Measurements from ENCODE around the gene FAM47B.

Gene FAM47B

GRCh38 chrX:34942496-34942895, at the start of gene FAM47B:
Gene FAM47B (plus strand): TSS chrX:34942796. CDS start chrX:34942832, 36 bp downstream.
- DNase-seq (ENCODE audit: low read depth in 2 of 2): no peak

GRCh38 chrX:34893741-34894140, 48.9 kb upstream of the FAM47B start:
- no peak for DNase-seq (ENCODE audit: low read depth in 2 of 2)

- DNase-seq (ENCODE audit: low read depth in 2 of 2): no peak
Measured at GRCh38 chrX:34900691-34901090, 41.9 kb upstream of the FAM47B start.

GRCh38 chrX:34901761-34902160, 40.8 kb upstream of the FAM47B start:
- DNase-seq (ENCODE audit: low read depth in 2 of 2): no peak

- DNase-seq (ENCODE audit: low read depth in 2 of 2): no peak
Measured at GRCh38 chrX:34903316-34903715, 39.3 kb upstream of the FAM47B start.

GRCh38 chrX:34909151-34909550, 33.4 kb upstream of the FAM47B start:
- DNase-seq (ENCODE audit: low read depth in 2 of 2): no peak

GRCh38 chrX:34915463-34916225, 27.0 kb upstream of the FAM47B start:
- DNase-seq (ENCODE audit: low read depth in 2 of 2): no peak

GRCh38 chrX:34917146-34917545, 25.4 kb upstream of the FAM47B start:
- DNase-seq (ENCODE audit: low read depth in 2 of 2): no peak

- DNase-seq (ENCODE audit: low read depth in 2 of 2): no peak
Measured at GRCh38 chrX:34918091-34918736, 24.4 kb upstream of the FAM47B start.

GRCh38 chrX:34918856-34919255, 23.7 kb upstream of the FAM47B start:
- no peak for DNase-seq (ENCODE audit: low read depth in 2 of 2)

GRCh38 chrX:34927866-34928265, 14.7 kb upstream of the FAM47B start:
- DNase-seq (ENCODE audit: low read depth in 2 of 2): no peak

- no peak for DNase-seq (ENCODE audit: low read depth in 2 of 2)
Measured at GRCh38 chrX:34943235-34943634, 639 bp downstream of the FAM47B start.

- no peak for DNase-seq (ENCODE audit: low read depth in 2 of 2)
Measured at GRCh38 chrX:34956916-34957315, 14.3 kb downstream of the FAM47B start.

- DNase-seq (ENCODE audit: low read depth in 2 of 2): no peak
Measured at GRCh38 chrX:34961662-34962061, 19.1 kb downstream of the FAM47B start.

GRCh38 chrX:34972206-34972605, 29.6 kb downstream of the FAM47B start:
- DNase-seq (ENCODE audit: low read depth in 2 of 2): no peak

GRCh38 chrX:34978171-34978570, 35.6 kb downstream of the FAM47B start:
- DNase-seq (ENCODE audit: low read depth in 2 of 2): no peak

GRCh38 chrX:34987646-34988045, 45.0 kb downstream of the FAM47B start:
- no peak for DNase-seq (ENCODE audit: low read depth in 2 of 2)

Measured in activated CD8-positive, alpha-beta memory T cell treated with anti-CD3 and anti-CD28 coated beads for 4 hours (primary cell).